Trophoblast cell (in vitro differentiated cells and primary cell): Measurements from ENCODE around the gene ODAD4.

Experiments used
- DNase-seq, 2 donors: peaks; one replicate each; pipeline ENCODE4 v3.0.0-alpha.2; 2016
- H2AFZ ChIP-seq: 2 replicates; pipeline ENCODE4 v1.6.1; 2013; ENCODE audit warnings: low read length, moderate library complexity, mild to moderate bottlenecking; ENCODE audit not compliant: insufficient read depth, poor library complexity
- H2AK5ac ChIP-seq: 2 replicates; pipeline ENCODE4 v1.6.1; 2013; ENCODE audit warnings: mild to moderate bottlenecking, low read length
- H2BK120ac ChIP-seq: 2 replicates; pipeline ENCODE4 v1.6.1; 2013; ENCODE audit warnings: low read length, mild to moderate bottlenecking, moderate library complexity; ENCODE audit not compliant: insufficient read depth, poor library complexity
- H2BK12ac ChIP-seq: 2 replicates; pipeline ENCODE4 v1.6.1; 2013; ENCODE audit warnings: mild to moderate bottlenecking, low read length, moderate library complexity
- H2BK5ac ChIP-seq: 2 replicates; pipeline ENCODE4 v1.6.1; 2013; ENCODE audit warnings: low read length, low read depth, moderate library complexity, mild to moderate bottlenecking; ENCODE audit not compliant: poor library complexity
- H3K14ac ChIP-seq: 2 replicates; pipeline ENCODE4 v1.6.1; 2013; ENCODE audit warnings: mild to moderate bottlenecking, low read length
- H3K18ac ChIP-seq: 2 replicates; pipeline ENCODE4 v1.6.1; 2013; ENCODE audit warnings: mild to moderate bottlenecking, low read length
- H3K23ac ChIP-seq: 2 replicates; pipeline ENCODE4 v1.6.1; 2013; ENCODE audit warnings: low read length
- H3K27ac ChIP-seq: 2 replicates; pipeline ENCODE4 v1.5.1; 2013; ENCODE audit warnings: low read depth, mild to moderate bottlenecking, inconsistent platforms, low read length, moderate library complexity
- H3K27me3 ChIP-seq: 2 replicates; pipeline ENCODE4 v1.6.1; 2013; ENCODE audit warnings: inconsistent platforms, mild to moderate bottlenecking, low read length, moderate library complexity; ENCODE audit not compliant: insufficient read depth
- H3K36me3 ChIP-seq, 2 experiments: 1 replicate in 1 of 2; 2 replicates in 1 of 2; pipeline ENCODE4 v1.6.1; 2013; ENCODE audit warnings: low read length in 2 of 2, mild to moderate bottlenecking in 2 of 2, moderate library complexity in 1 of 2; ENCODE audit not compliant: insufficient read depth in 2 of 2, control insufficient read depth in 1 of 2
- H3K4ac ChIP-seq: 2 replicates; pipeline ENCODE4 v1.6.1; 2013; ENCODE audit warnings: low read depth, mild to moderate bottlenecking, low read length, moderate library complexity
- H3K4me1 ChIP-seq, 2 experiments: 1 replicate in 1 of 2; 2 replicates in 1 of 2; pipeline ENCODE4 v1.6.1; 2013; ENCODE audit warnings: low read length in 2 of 2, mild to moderate bottlenecking in 2 of 2, moderate library complexity in 1 of 2; ENCODE audit not compliant: insufficient read depth in 2 of 2, control insufficient read depth in 1 of 2
- H3K4me2 ChIP-seq: 2 replicates; pipeline ENCODE4 v1.6.1; 2013; ENCODE audit warnings: inconsistent platforms, mild to moderate bottlenecking, low read length, moderate library complexity
- H3K4me3 ChIP-seq: 2 replicates; pipeline ENCODE4 v1.5.1; 2013; ENCODE audit warnings: mild to moderate bottlenecking, low read depth, low read length, inconsistent platforms
- H3K79me1 ChIP-seq: one replicate; pipeline ENCODE4 v1.6.1; 2013; ENCODE audit warnings: low read length
- H3K79me2 ChIP-seq: 2 replicates; pipeline ENCODE4 v1.6.1; 2013; ENCODE audit warnings: low read length, mild to moderate bottlenecking; ENCODE audit not compliant: control insufficient read depth, insufficient read depth, poor library complexity
- H3K9ac ChIP-seq: 2 replicates; pipeline ENCODE4 v1.6.1; 2013; ENCODE audit warnings: mild to moderate bottlenecking, low read length
- H3K9me3 ChIP-seq: 2 replicates; pipeline ENCODE4 v1.6.1; 2013; ENCODE audit warnings: low read depth, mild to moderate bottlenecking, control low read depth, inconsistent platforms, low read length; ENCODE audit not compliant: insufficient read depth
- H4K12ac ChIP-seq: 2 replicates; pipeline ENCODE4 v1.6.1; 2013; ENCODE audit warnings: low read depth, mild to moderate bottlenecking, low read length, moderate library complexity
- H4K8ac ChIP-seq: 2 replicates; pipeline ENCODE4 v1.6.1; 2013; ENCODE audit warnings: low read depth, mild to moderate bottlenecking, low read length, moderate library complexity
- H4K91ac ChIP-seq: one replicate; pipeline ENCODE4 v1.6.1; 2013; ENCODE audit warnings: low read depth, mild to moderate bottlenecking, low read length, moderate library complexity
- WGBS: extraction: QIAGEN DNeasy Blood & Tissue Kit; methylation state at CpG from one replicate; pipeline ENCODE4 v1.1.7; 2013; ENCODE audit warnings: missing lambda C conversion rate; ENCODE audit not compliant: insufficient read length, insufficient coverage; ENCODE audit errors: extremely low coverage; 5-methylcytosine and 5-hydroxymethylcytosine counted together

ODAD4 gene

GRCh38 chr17:41992576-41992975 is 62.2 kb downstream of the ODAD4 start:
- Histone ChIP-seq H3K18ac (no peak overlapping the region), H2BK12ac (no peak overlapping the region), H3K27me3 (no peaks in the 10 kb centered on the region), H3K36me3 (peaks cover 40 to 66% of the 10 kb centered on the region in 2 experiments), H3K23ac (no peak overlapping the region), H2BK120ac (no peak overlapping the region), H3K79me2 (no peaks in the 10 kb centered on the region), H3K79me1 (no peaks in the 10 kb centered on the region), H2BK5ac (no peak overlapping the region), H4K12ac (no peak overlapping the region), H2AK5ac (no peak overlapping the region), H3K4me1 (no peaks in the 10 kb centered on the region), H3K4me2 (no peak overlapping the region), H4K91ac (no peak overlapping the region), H3K4me3 (no peak overlapping the region), H3K9ac (no peak overlapping the region), H3K14ac (no peak overlapping the region), H3K9me3 (no peaks in the 10 kb centered on the region), H3K27ac (no peak overlapping the region), H3K4ac (no peak overlapping the region), H4K8ac (no peak overlapping the region), H2AFZ (no peak overlapping the region)
- DNase-seq: no peak
- no CpG with 5 or more reads among the region's 3 CpGs for WGBS

GRCh38 chr17:41996855-41997164 is 66.4 kb downstream of the ODAD4 start:
- no peak overlapping the region for H2BK5ac ChIP-seq
- no peaks in the 10 kb centered on the region for H3K79me1 ChIP-seq
- H3K4ac ChIP-seq: no peak overlapping the region
- H3K4me2 ChIP-seq: no peak overlapping the region
- no peak overlapping the region for H4K91ac ChIP-seq
- H3K27me3 ChIP-seq: no peaks in the 10 kb centered on the region
- no peak overlapping the region for H2BK120ac ChIP-seq
- no CpG with 5 or more reads among the region's 2 CpGs for WGBS
- no peak overlapping the region for H3K27ac ChIP-seq
- peaks cover 48 to 57% of the 10 kb centered on the region in 2 experiments for H3K36me3 ChIP-seq
- H3K9ac ChIP-seq: no peak overlapping the region
- DNase-seq: no peak
- no peak overlapping the region for H2AFZ ChIP-seq
- no peak overlapping the region for H3K23ac ChIP-seq
- H3K79me2 ChIP-seq: no peaks in the 10 kb centered on the region
- H2BK12ac ChIP-seq: no peak overlapping the region
- H3K4me1 ChIP-seq: no peaks in the 10 kb centered on the region
- H4K12ac ChIP-seq: no peak overlapping the region
- no peak overlapping the region for H3K14ac ChIP-seq
- no peak overlapping the region for H4K8ac ChIP-seq
- H3K9me3 ChIP-seq: no peaks in the 10 kb centered on the region
- no peak overlapping the region for H3K18ac ChIP-seq
- H3K4me3 ChIP-seq: no peak overlapping the region
- H2AK5ac ChIP-seq: no peak overlapping the region

GRCh38 chr17:41998497-41998896 is 68.1 kb downstream of the ODAD4 start:
- H2AK5ac ChIP-seq: no peak overlapping the region
- H3K79me2 ChIP-seq: no peaks in the 10 kb centered on the region
- H3K27me3 ChIP-seq: no peaks in the 10 kb centered on the region
- peaks cover 46 to 56% of the 10 kb centered on the region in 2 experiments for H3K36me3 ChIP-seq
- no peak overlapping the region for H2BK120ac ChIP-seq
- no CpG with 5 or more reads among the region's 2 CpGs for WGBS
- no peak overlapping the region for H4K91ac ChIP-seq
- no peak overlapping the region for H3K14ac ChIP-seq
- no peak overlapping the region for H2AFZ ChIP-seq
- no peaks in the 10 kb centered on the region for H3K9me3 ChIP-seq
- no peak overlapping the region for H3K23ac ChIP-seq
- H3K4me1 ChIP-seq: no peaks in the 10 kb centered on the region
- no peak overlapping the region for H3K4me2 ChIP-seq
- H3K18ac ChIP-seq: no peak overlapping the region
- no peak for DNase-seq
- H3K4ac ChIP-seq: no peak overlapping the region
- no peak overlapping the region for H3K4me3 ChIP-seq
- H4K12ac ChIP-seq: no peak overlapping the region
- no peak overlapping the region for H2BK12ac ChIP-seq
- no peaks in the 10 kb centered on the region for H3K79me1 ChIP-seq
- no peak overlapping the region for H4K8ac ChIP-seq
- no peak overlapping the region for H3K27ac ChIP-seq
- H3K9ac ChIP-seq: no peak overlapping the region
- H2BK5ac ChIP-seq: no peak overlapping the region

- Histone ChIP-seq H3K27ac (no peak overlapping the region), H3K79me2 (peaks cover 2% of the 10 kb centered on the region), H3K4me3 (no peak overlapping the region), H3K18ac (peak overlapping the region; percentile 33), H3K9ac (no peak overlapping the region), H3K4me1 (no peaks in the 10 kb centered on the region), H3K9me3 (no peaks in the 10 kb centered on the region), H3K36me3 (peaks cover 40 to 48% of the 10 kb centered on the region in 2 experiments), H4K91ac (no peak overlapping the region), H3K27me3 (no peaks in the 10 kb centered on the region), H3K79me1 (no peaks in the 10 kb centered on the region), H4K8ac (no peak overlapping the region), H4K12ac (no peak overlapping the region), H3K4ac (no peak overlapping the region), H3K4me2 (no peak overlapping the region), H2BK5ac (no peak overlapping the region), H2BK120ac (no peak overlapping the region), H3K23ac (no peak overlapping the region), H2AFZ (no peak overlapping the region), H2BK12ac (no peak overlapping the region), H3K14ac (no peak overlapping the region), H2AK5ac (no peak overlapping the region)
- no CpG with 5 or more reads among the region's 3 CpGs for WGBS
- peak in 1 of 2 donors; percentile 34 for DNase-seq
Measured at GRCh38 chr17:42000413-42001133, 70.2 kb downstream of the ODAD4 start.
